HG03103 (cell line): ENCODE measurements around the gene ETV3L.

Experiments
- ATAC-seq: cut with Tn5 transposase; IDR thresholded peaks from one replicate; pipeline ENCODE4 v1.9.1; 2021; ENCODE audit warnings: low read depth; ENCODE audit not compliant: unreplicated experiment

The ETV3L gene

GRCh38 chr1:157099633-157100009, at the start of gene ETV3L:
Gene ETV3L, minus strand, starts transcription at chr1:157099808. Its CDS starts 285 bp downstream, at chr1:157099523.
- no peak for ATAC-seq

- no peak for ATAC-seq
Observed at GRCh38 chr1:157147906-157148700, 48.5 kb upstream of the ETV3L start.

GRCh38 chr1:157147037-157147436, 47.4 kb upstream of the ETV3L start:
- ATAC-seq, result no peak

- ATAC-seq, result no peak
Observed at GRCh38 chr1:157146244-157146643, 46.6 kb upstream of the ETV3L start.

- ATAC-seq, result no peak
Observed at GRCh38 chr1:157145076-157145475, 45.5 kb upstream of the ETV3L start.

- no peak for ATAC-seq
Observed at GRCh38 chr1:157144509-157144908, 44.9 kb upstream of the ETV3L start.

- no peak for ATAC-seq
Observed at GRCh38 chr1:157142765-157143423, 43.3 kb upstream of the ETV3L start.

- ATAC-seq, result no peak
Observed at GRCh38 chr1:157142201-157142600, 42.6 kb upstream of the ETV3L start.

GRCh38 chr1:157141212-157141855, 41.7 kb upstream of the ETV3L start:
- no peak for ATAC-seq

- ATAC-seq, result no peak
Observed at GRCh38 chr1:157140063-157140588, 40.5 kb upstream of the ETV3L start.

GRCh38 chr1:157139052-157139715, 39.6 kb upstream of the ETV3L start:
- no peak for ATAC-seq

- ATAC-seq, result peak; percentile 84
Observed at GRCh38 chr1:157138220-157139051, 38.8 kb upstream of the ETV3L start, which contains the start of gene ETV3. Gene ETV3, minus strand, starts transcription at chr1:157138395. Its CDS starts 2,043 bp downstream, at chr1:157136352.

GRCh38 chr1:157137408-157138219, 38.0 kb upstream of the ETV3L start:
- peak; percentile 12 for ATAC-seq

GRCh38 chr1:157137046-157137407, 37.4 kb upstream of the ETV3L start:
- no peak for ATAC-seq

- ATAC-seq, result no peak
Observed at GRCh38 chr1:157136133-157136532, 36.5 kb upstream of the ETV3L start.

- ATAC-seq, result no peak
Observed at GRCh38 chr1:157135646-157136045, 36.0 kb upstream of the ETV3L start.

GRCh38 chr1:157135070-157135469, 35.5 kb upstream of the ETV3L start:
- no peak for ATAC-seq

GRCh38 chr1:157134442-157134841, 34.8 kb upstream of the ETV3L start:
- no peak for ATAC-seq

- no peak for ATAC-seq
Observed at GRCh38 chr1:157133426-157133825, 33.8 kb upstream of the ETV3L start.
